Stimulated activated CD4-positive, alpha-beta T cell treated with anti-CD3 and anti-CD28 coated beads, TNF-alpha, amount 100 ng/mL, for 4 hours (primary cell): ENCODE results near the gene STXBP6.

Experiments used
- DNase-seq, 3 experiments: peaks; one replicate each; pipeline ENCODE4 v3.0.0-alpha.2; 2020; ENCODE audit warnings: low read depth in 3 of 3

STXBP6 gene

GRCh38 chr14:24887623-24888304 is 162.2 kb downstream of the STXBP6 start:
- DNase-seq = no peak

- no peak for DNase-seq
Measured at GRCh38 chr14:24885410-24885913, 164.5 kb downstream of the STXBP6 start.

- DNase-seq = no peak
Measured at GRCh38 chr14:24883576-24883975, 166.4 kb downstream of the STXBP6 start.

GRCh38 chr14:24881116-24881893 is 168.6 kb downstream of the STXBP6 start:
- no peak for DNase-seq

- no peak for DNase-seq
Measured at GRCh38 chr14:24880689-24881088, 169.3 kb downstream of the STXBP6 start.

- no peak for DNase-seq
Measured at GRCh38 chr14:24879661-24880386, 170.1 kb downstream of the STXBP6 start.

- DNase-seq = no peak
Measured at GRCh38 chr14:24876996-24877395, 173.0 kb downstream of the STXBP6 start.

GRCh38 chr14:24875991-24876878 is 173.7 kb downstream of the STXBP6 start:
- DNase-seq = no peak

- DNase-seq = no peak
Measured at GRCh38 chr14:24875203-24875838, 174.6 kb downstream of the STXBP6 start.

- DNase-seq = no peak
Measured at GRCh38 chr14:24874514-24875202, 175.3 kb downstream of the STXBP6 start.

GRCh38 chr14:24873551-24873950 is 176.4 kb downstream of the STXBP6 start:
- DNase-seq = no peak

GRCh38 chr14:24870949-24871701 is 178.8 kb downstream of the STXBP6 start:
- no peak for DNase-seq

- no peak for DNase-seq
Measured at GRCh38 chr14:24868389-24868788, 181.6 kb downstream of the STXBP6 start.

GRCh38 chr14:24866067-24866639 is 183.8 kb downstream of the STXBP6 start:
- DNase-seq = no peak

- DNase-seq = no peak
Measured at GRCh38 chr14:24863968-24864684, 185.8 kb downstream of the STXBP6 start.

GRCh38 chr14:24861083-24861630 is 188.8 kb downstream of the STXBP6 start:
- no peak for DNase-seq

- no peak for DNase-seq
Measured at GRCh38 chr14:24859559-24859958, 190.4 kb downstream of the STXBP6 start.

GRCh38 chr14:24858684-24859083 is 191.3 kb downstream of the STXBP6 start:
- no peak for DNase-seq
